Effector memory CD4-positive, alpha-beta T cell (primary cell): ENCODE data around the gene CACNB4.
"Not testable (repeated sequence)": the region's sequence is repeated elsewhere in the genome, so short reads cannot be mapped to it uniquely, and the experiment has no call there.

Experiments used
- DNase-seq, 3 donors: peaks; one replicate each; pipeline ENCODE4 v3.0.0-alpha.2; 2020
- H3K27ac ChIP-seq: 2 replicates; pipeline ENCODE4 v1.7.0; 2013; ENCODE audit warnings: mild to moderate bottlenecking, low read length, moderate library complexity; ENCODE audit not compliant: insufficient read depth, poor library complexity, severe bottlenecking
- H3K27me3 ChIP-seq: replicated peaks from 2 replicates; pipeline ENCODE4 v1.7.0; 2013; ENCODE audit warnings: mild to moderate bottlenecking, low read length; ENCODE audit not compliant: insufficient read depth, control insufficient read depth, poor library complexity, severe bottlenecking
- H3K36me3 ChIP-seq: 2 replicates; pipeline ENCODE4 v1.7.0; 2013; ENCODE audit warnings: mild to moderate bottlenecking, low read length, moderate library complexity; ENCODE audit not compliant: control insufficient read depth, insufficient read depth
- H3K4me1 ChIP-seq: 2 replicates; pipeline ENCODE4 v1.7.0; 2013; ENCODE audit warnings: low read length, mild to moderate bottlenecking; ENCODE audit not compliant: control insufficient read depth, insufficient read depth, poor library complexity, severe bottlenecking
- H3K4me3 ChIP-seq: 2 replicates; pipeline ENCODE4 v1.7.0; 2013; ENCODE audit warnings: low read length, low read depth, mild to moderate bottlenecking; ENCODE audit not compliant: insufficient read depth, poor library complexity, severe bottlenecking
- H3K9me3 ChIP-seq: 2 replicates; pipeline ENCODE4 v1.7.0; 2013; ENCODE audit warnings: mild to moderate bottlenecking, low read length, moderate library complexity; ENCODE audit not compliant: control insufficient read depth

CACNB4 gene

GRCh38 chr2:152005607-152006006, 93.2 kb downstream of the CACNB4 start:
- Histone ChIP-seq H3K36me3 (no peaks in the 10 kb centered on the region), H3K9me3 (no peaks in the 10 kb centered on the region), H3K27ac (no peak overlapping the region), H3K27me3 (no peaks in the 10 kb centered on the region), H3K4me1 (no peaks in the 10 kb centered on the region), H3K4me3 (no peak overlapping the region)
- no peak for DNase-seq

GRCh38 chr2:152003283-152003682, 95.6 kb downstream of the CACNB4 start:
- DNase-seq, H3K4me3 ChIP-seq, H3K27me3 ChIP-seq, H3K4me1 ChIP-seq, H3K36me3 ChIP-seq, H3K27ac ChIP-seq, H3K9me3 ChIP-seq: not testable (repeated sequence)

- no peak overlapping the region for H3K4me3 ChIP-seq
- DNase-seq, result peak in 1 of 3 donors; percentile 11
- H3K9me3 ChIP-seq, result no peaks in the 10 kb centered on the region
- H3K4me1 ChIP-seq, result no peaks in the 10 kb centered on the region
- H3K27ac ChIP-seq, result no peak overlapping the region
- H3K27me3 ChIP-seq, result no peaks in the 10 kb centered on the region
- H3K36me3 ChIP-seq, result no peaks in the 10 kb centered on the region
These were observed 99.8 kb downstream of the CACNB4 start for GRCh38 chr2:151999053-151999452.

- Histone ChIP-seq H3K36me3 (no peaks in the 10 kb centered on the region), H3K4me3 (no peak overlapping the region), H3K27ac (no peak overlapping the region), H3K9me3 (no peaks in the 10 kb centered on the region), H3K4me1 (no peaks in the 10 kb centered on the region), H3K27me3 (no peaks in the 10 kb centered on the region)
- no peak for DNase-seq
These were observed 102.4 kb downstream of the CACNB4 start for GRCh38 chr2:151996243-151997003.

- H3K27ac ChIP-seq, result no peak overlapping the region
- H3K9me3 ChIP-seq, result no peaks in the 10 kb centered on the region
- DNase-seq, result no peak
- H3K4me3 ChIP-seq, result no peak overlapping the region
- no peaks in the 10 kb centered on the region for H3K4me1 ChIP-seq
- no peaks in the 10 kb centered on the region for H3K36me3 ChIP-seq
- H3K27me3 ChIP-seq, result no peaks in the 10 kb centered on the region
These were observed 103.7 kb downstream of the CACNB4 start for GRCh38 chr2:151995161-151995557.

GRCh38 chr2:151994178-151994577, 104.7 kb downstream of the CACNB4 start:
- H3K27me3 ChIP-seq, H3K36me3 ChIP-seq, H3K27ac ChIP-seq, H3K4me3 ChIP-seq, DNase-seq, H3K4me1 ChIP-seq, H3K9me3 ChIP-seq: not testable (repeated sequence)

- H3K9me3 ChIP-seq, result no peaks in the 10 kb centered on the region
These were observed 107.8 kb downstream of the CACNB4 start for GRCh38 chr2:151991010-151991409.

GRCh38 chr2:151989378-151989777, 109.5 kb downstream of the CACNB4 start:
- Histone ChIP-seq H3K36me3 (no peaks in the 10 kb centered on the region), H3K27ac (no peak overlapping the region), H3K9me3 (no peaks in the 10 kb centered on the region), H3K27me3 (no peaks in the 10 kb centered on the region), H3K4me3 (no peak overlapping the region), H3K4me1 (no peaks in the 10 kb centered on the region)
- no peak for DNase-seq

More at GRCh38 chr2:151991010-151991409, 107.8 kb downstream of the CACNB4 start:
- Histone ChIP-seq H3K27ac (no peak overlapping the region), H3K4me1 (no peaks in the 10 kb centered on the region), H3K27me3 (no peaks in the 10 kb centered on the region), H3K4me3 (no peak overlapping the region), H3K36me3 (no peaks in the 10 kb centered on the region)
- DNase-seq, result no peak

GRCh38 chr2:151987484-151987883, 111.4 kb downstream of the CACNB4 start:
- Histone ChIP-seq H3K27me3 (no peaks in the 10 kb centered on the region), H3K36me3 (no peaks in the 10 kb centered on the region), H3K9me3 (no peaks in the 10 kb centered on the region), H3K27ac (no peak overlapping the region), H3K4me3 (no peak overlapping the region), H3K4me1 (no peaks in the 10 kb centered on the region)
- no peak for DNase-seq

- no peak for DNase-seq
These were observed 114.3 kb downstream of the CACNB4 start for GRCh38 chr2:151984424-151985083.

More at GRCh38 chr2:151984424-151985083, 114.3 kb downstream of the CACNB4 start:
- Histone ChIP-seq H3K9me3 (no peaks in the 10 kb centered on the region), H3K4me1 (no peaks in the 10 kb centered on the region), H3K4me3 (no peak overlapping the region), H3K27ac (no peak overlapping the region), H3K36me3 (no peaks in the 10 kb centered on the region), H3K27me3 (no peaks in the 10 kb centered on the region)
